ENCODE results near the gene FSCN2.

- TF ChIP-seq CTCF (IDR thresholded peaks at IDR 0.05), result peak in 1 of 7 experiments; percentile 8
- TF ChIP-seq POLR2A (IDR thresholded peaks at IDR 0.05), result peak; percentile 52 to 79 (median 74)
Observed at GRCh38 chr17:81536299-81537290, 8.4 kb downstream of the FSCN2 start.

All from body of pancreas (tissue), 4 donors.